ENCODE measurements around the gene ZNF598.

The ZNF598 gene

DNA sequence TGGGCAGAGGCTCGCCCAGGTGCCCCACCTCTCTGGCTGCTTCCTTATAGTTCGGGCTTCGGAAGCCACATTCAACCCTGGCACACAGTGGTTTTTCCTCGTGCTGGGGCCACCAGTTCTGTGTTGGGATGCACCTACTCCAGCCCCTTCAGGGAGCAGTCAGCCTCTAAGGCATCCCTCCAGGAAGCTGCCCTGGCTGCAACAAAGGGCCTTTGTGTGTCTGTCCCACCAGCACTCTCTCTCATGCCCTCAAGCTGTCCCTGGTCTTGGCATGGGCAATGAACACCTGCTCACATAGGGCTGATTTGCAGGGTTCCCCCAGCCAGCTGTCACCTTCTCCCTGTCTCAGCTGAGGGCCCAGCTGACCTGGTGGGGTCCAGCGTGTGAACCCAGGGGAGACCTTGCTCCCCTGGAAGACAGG lies 27.6 kb downstream of the ZNF598 start:
- Histone ChIP-seq H3K9me2 (replicated peaks; ENCODE audit: control insufficient read depth, low read length) (no peaks in the 10 kb centered on the region), H3K27me3 (ENCODE audit: control insufficient read depth, low read length) (peaks cover 37% of the 10 kb centered on the region), H3K79me2 (ENCODE audit: control insufficient read depth, low read length) (peaks cover 17% of the 10 kb centered on the region), H3K4me1 (ENCODE audit: control insufficient read depth, low read length) (peaks cover 25% of the 10 kb centered on the region), H4K20me1 (ENCODE audit: control insufficient read depth, insufficient read depth, low read depth, low read length) (no peaks in the 10 kb centered on the region), H3F3A (ENCODE audit: control insufficient read depth, insufficient read depth) (peaks cover 8% of the 10 kb centered on the region), H3K4me3 (ENCODE audit: low read length) (no peak overlapping the region), H3K27ac (ENCODE audit: low read depth, low read length) (no peak overlapping the region), H3K9me3 (ENCODE audit: control insufficient read depth, insufficient read depth, low read length) (no peaks in the 10 kb centered on the region), H3K36me3 (ENCODE audit: control insufficient read depth, low read length) (peaks cover 46% of the 10 kb centered on the region), H3K4me2 (ENCODE audit: low read length) (no peak overlapping the region)
- TF ChIP-seq, protein P1, sequence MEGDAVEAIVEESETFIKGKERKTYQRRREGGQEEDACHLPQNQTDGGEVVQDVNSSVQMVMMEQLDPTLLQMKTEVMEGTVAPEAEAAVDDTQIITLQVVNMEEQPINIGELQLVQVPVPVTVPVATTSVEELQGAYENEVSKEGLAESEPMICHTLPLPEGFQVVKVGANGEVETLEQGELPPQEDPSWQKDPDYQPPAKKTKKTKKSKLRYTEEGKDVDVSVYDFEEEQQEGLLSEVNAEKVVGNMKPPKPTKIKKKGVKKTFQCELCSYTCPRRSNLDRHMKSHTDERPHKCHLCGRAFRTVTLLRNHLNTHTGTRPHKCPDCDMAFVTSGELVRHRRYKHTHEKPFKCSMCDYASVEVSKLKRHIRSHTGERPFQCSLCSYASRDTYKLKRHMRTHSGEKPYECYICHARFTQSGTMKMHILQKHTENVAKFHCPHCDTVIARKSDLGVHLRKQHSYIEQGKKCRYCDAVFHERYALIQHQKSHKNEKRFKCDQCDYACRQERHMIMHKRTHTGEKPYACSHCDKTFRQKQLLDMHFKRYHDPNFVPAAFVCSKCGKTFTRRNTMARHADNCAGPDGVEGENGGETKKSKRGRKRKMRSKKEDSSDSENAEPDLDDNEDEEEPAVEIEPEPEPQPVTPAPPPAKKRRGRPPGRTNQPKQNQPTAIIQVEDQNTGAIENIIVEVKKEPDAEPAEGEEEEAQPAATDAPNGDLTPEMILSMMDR (IDR thresholded peaks at IDR 0.05; ENCODE audit: low read depth, low read length, poor library complexity, severe bottlenecking) = no peak
- TF ChIP-seq EZH2phosphoT487 (IDR thresholded peaks at IDR 0.05; ENCODE audit: borderline replicate concordance, low read length) = no peak

DNA sequence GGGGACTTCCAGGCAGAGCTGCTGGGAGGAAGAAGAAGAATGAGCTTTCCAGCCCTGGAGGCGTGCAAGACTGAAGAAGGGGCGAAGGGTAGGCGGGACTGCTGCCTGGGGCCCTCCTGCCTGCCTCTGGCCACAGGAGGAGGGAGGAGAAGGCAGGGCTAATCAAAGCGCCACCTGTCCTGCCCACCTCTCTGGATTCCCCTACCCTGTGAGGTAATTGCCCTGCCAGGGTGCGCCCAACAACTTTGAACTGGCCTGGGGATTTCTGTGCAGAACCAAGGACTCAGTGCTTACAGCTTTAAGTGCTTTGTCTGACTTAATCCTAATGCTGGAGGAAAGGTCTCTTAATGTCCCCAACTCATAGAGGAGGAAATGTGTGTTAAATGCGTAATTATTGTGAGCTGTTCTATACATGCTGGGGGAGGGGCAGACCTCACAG lies 28.2 kb downstream of the ZNF598 start, which contains the start of gene NOXO1:
Gene NOXO1, minus strand, starts transcription at position 72 of the 439 bp plus-strand sequence. CDS start 290 bp downstream, outside the sequence.
- Histone ChIP-seq H3K4me3 (ENCODE audit: low read length) (no peak within 1 kb of the TSS), H3K27me3 (ENCODE audit: control insufficient read depth, low read length) (peaks cover 37% of the 10 kb centered on the region)

DNA sequence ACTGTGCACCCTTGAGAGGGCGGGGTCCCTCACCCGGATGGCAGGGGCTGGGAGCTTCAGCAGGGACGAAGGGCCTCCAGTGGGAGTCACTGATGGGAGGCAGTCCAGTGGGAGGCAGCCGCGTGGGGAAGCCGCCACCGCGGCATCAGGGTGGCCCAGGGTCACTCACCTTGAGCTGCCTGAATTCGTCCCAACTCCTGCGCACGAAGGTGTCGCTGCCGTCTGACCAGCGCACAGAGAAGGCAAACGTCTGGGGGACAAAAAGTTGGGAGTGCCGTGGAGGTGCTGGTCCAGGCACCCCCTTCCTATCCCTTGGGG lies 28.9 kb downstream of the ZNF598 start:
- Histone ChIP-seq H3K4me2 (ENCODE audit: low read length) (no peak overlapping the region), H3K27me3 (ENCODE audit: control insufficient read depth, low read length) (peaks cover 37% of the 10 kb centered on the region)
- TF ChIP-seq, protein P1 (IDR thresholded peaks at IDR 0.05; ENCODE audit: low read depth, low read length, poor library complexity, severe bottlenecking) = no peak
- TF ChIP-seq EZH2phosphoT487 (IDR thresholded peaks at IDR 0.05; ENCODE audit: borderline replicate concordance, low read length) = no peak

More for the DNA sequence above, 28.2 kb downstream of the ZNF598 start, which contains the start of gene NOXO1:
- Histone ChIP-seq H3K36me3 (ENCODE audit: control insufficient read depth, low read length) (peaks cover 46% of the 10 kb centered on the region), H3K4me2 (ENCODE audit: low read length) (no peak within 1 kb of the TSS), H3K79me2 (ENCODE audit: control insufficient read depth, low read length) (peaks cover 17% of the 10 kb centered on the region), H3K9me3 (ENCODE audit: control insufficient read depth, insufficient read depth, low read length) (no peaks in the 10 kb centered on the region), H3K4me1 (ENCODE audit: control insufficient read depth, low read length) (peaks cover 25% of the 10 kb centered on the region), H3F3A (ENCODE audit: control insufficient read depth, insufficient read depth) (peaks cover 8% of the 10 kb centered on the region), H4K20me1 (ENCODE audit: control insufficient read depth, insufficient read depth, low read depth, low read length) (no peaks in the 10 kb centered on the region), H3K27ac (ENCODE audit: low read depth, low read length) (no peak within 1 kb of the TSS), H3K9me2 (replicated peaks; ENCODE audit: control insufficient read depth, low read length) (no peaks in the 10 kb centered on the region)
- TF ChIP-seq, protein P1 (IDR thresholded peaks at IDR 0.05; ENCODE audit: low read depth, low read length, poor library complexity, severe bottlenecking) = no peak
- no peak for TF ChIP-seq EZH2phosphoT487 (IDR thresholded peaks at IDR 0.05; ENCODE audit: borderline replicate concordance, low read length)

More for the DNA sequence above, 28.9 kb downstream of the ZNF598 start:
- Histone ChIP-seq H3K36me3 (ENCODE audit: control insufficient read depth, low read length) (peaks cover 46% of the 10 kb centered on the region), H3K79me2 (ENCODE audit: control insufficient read depth, low read length) (peaks cover 16% of the 10 kb centered on the region), H4K20me1 (ENCODE audit: control insufficient read depth, insufficient read depth, low read depth, low read length) (no peaks in the 10 kb centered on the region), H3K4me3 (ENCODE audit: low read length) (no peak overlapping the region), H3K4me1 (ENCODE audit: control insufficient read depth, low read length) (peaks cover 25% of the 10 kb centered on the region), H3K9me3 (ENCODE audit: control insufficient read depth, insufficient read depth, low read length) (no peaks in the 10 kb centered on the region), H3K9me2 (replicated peaks; ENCODE audit: control insufficient read depth, low read length) (no peaks in the 10 kb centered on the region), H3K27ac (ENCODE audit: low read depth, low read length) (no peak overlapping the region), H3F3A (ENCODE audit: control insufficient read depth, insufficient read depth) (peaks cover 8% of the 10 kb centered on the region)
